Psoas muscle (tissue), 8 donors: ENCODE results near the gene ACACB. TPM values are rescaled to one million over a fixed set of nuclear protein-coding genes. Genes with fewer than 3 reads are reported as not detected.

Source experiments
- ATAC-seq, 4 donors: fragments of 200-7000 bp; cut with Tn5 transposase; one replicate each; pipeline ENCODE4 v1.9.1; 2020; ENCODE audit warnings: moderate library complexity in 3 of 4, mild to moderate bottlenecking in 2 of 4
- DNase-seq, 2 donors: peaks; one replicate each; pipeline ENCODE4 v3.0.0-alpha.2; 2020
- H3K27ac ChIP-seq: fragments of 200-600 bp; one replicate; pipeline ENCODE4 v1.8.0; 2022
- H3K27me3 ChIP-seq, 3 donors: fragments of 200-600 bp in 1 of 3; one replicate each; pipeline versions ENCODE4 v1.6.1 to v1.8.0; 2013 to 2022; ENCODE audit warnings: low read length in 2 of 3, mild to moderate bottlenecking in 2 of 3, moderate library complexity in 1 of 3; ENCODE audit not compliant: insufficient read depth in 3 of 3
- H3K36me3 ChIP-seq, 2 donors: fragments of 200-600 bp in 1 of 2; one replicate each; pipeline versions ENCODE4 v1.6.1 to v1.8.0; 2013 to 2022; ENCODE audit warnings: low read depth in 1 of 2, mild to moderate bottlenecking in 1 of 2, moderate library complexity in 1 of 2; ENCODE audit not compliant: insufficient read depth in 1 of 2
- H3K4me1 ChIP-seq: fragments of 200-600 bp; one replicate; pipeline ENCODE4 v1.8.0; 2022
- H3K4me3 ChIP-seq: fragments of 200-600 bp; one replicate; pipeline ENCODE4 v1.8.0; 2022; ENCODE audit warnings: mild to moderate bottlenecking
- H3K9me3 ChIP-seq: fragments of 200-600 bp; one replicate; pipeline ENCODE4 v1.8.0; 2022
- CTCF ChIP-seq: fragments of 200-600 bp; IDR thresholded peaks from one replicate; pipeline ENCODE4 v1.8.0; 2022; ENCODE audit warnings: antibody characterized with exemption
- WGBS, 3 donors: extraction: QIAGEN DNeasy Blood & Tissue Kit; methylation state at CpG; one replicate each; pipeline versions ENCODE4 v1.1.6 to v1.1.7; 2013; 5-methylcytosine and 5-hydroxymethylcytosine counted together
- intact Hi-C, 2 donors: fragments of 100-400 bp; cut with DNase I; formaldehyde crosslinking; loops; one replicate each; pipeline versions ENCODE4 v1.11.0 to v1.14.2; 2022
- polyA plus RNA-seq, 3 donors: library from polyadenylated mRNA; stranded (reverse); fragments of 200-250 nt; gene quantifications; one replicate each; pipeline ENCODE4 v1.2.3, GENCODE V29; 2013
- total RNA-seq, 4 donors: library from RNA; stranded (reverse); fragmentation: NEBNext Ultra II Directional in 2 of 4; extraction: Animal tissue kit (Norgen Biotek cat#: 25700) in 2 of 4; gene quantifications; one replicate each; pipeline versions ENCODE4 v1.2.1 to v1.2.4, GENCODE V29; 2021 to 2023
- donor health status: healthy with polysubstance abuse.
- donor health status: DM: no; HTN: no; CAD: no; lungs with moderate emphysema.
- donor health status: Bipolar disorder and iron deficiency.
- donor health status: healthy.
- donor health status: DM: yes; HTN: yes; CAD: no.
- donor health status: DM: no; HTN: no; CAD: no.
- donor health status: DM: no; HTN: no; CAD: no.
- donor health status: DM: yes; HTN: yes; CAD: no.

ACACB gene
- total and polyA plus RNA-seq, 7 donors: 27.0 to 503 (median 246) TPM

GRCh38 chr12:109197327-109197726 lies 80.9 kb downstream of the ACACB start:
- peaks cover 15 to 98% of the 10 kb centered on the region in 2 donors for H3K36me3 ChIP-seq
- no peak overlapping the region for H3K27ac ChIP-seq
- DNase-seq (peak in 1 of 2 donors; percentile 56), ATAC-seq (peak in 3 of 4 donors; percentile 25 to 38 (median 29))
- TF ChIP-seq CTCF: no peak
- H3K27me3 ChIP-seq: no peaks in the 10 kb centered on the region
- WGBS, 3 donors: 82 to 89% (median 87%) methylated on average over 10 of the region's 10 CpGs
- no peak overlapping the region for H3K4me3 ChIP-seq
- H3K4me1 ChIP-seq: peaks cover 8% of the 10 kb centered on the region
- H3K9me3 ChIP-seq: no peaks in the 10 kb centered on the region
- intact Hi-C loops: no loop called here

- DNase-seq: peak in 1 of 2 donors; percentile 42
- no peak for ATAC-seq
- peaks cover 21 to 98% of the 10 kb centered on the region in 2 donors for H3K36me3 ChIP-seq
- no peak for TF ChIP-seq CTCF
- intact Hi-C loops: no loop called here
- no peaks in the 10 kb centered on the region for H3K9me3 ChIP-seq
- H3K4me3 ChIP-seq: no peak overlapping the region
- 86 to 95% (median 95%) methylated on average over 11 of the region's 11 CpGs for WGBS, 3 donors
- no peaks in the 10 kb centered on the region for H3K27me3 ChIP-seq
- no peak overlapping the region for H3K27ac ChIP-seq
- H3K4me1 ChIP-seq: peaks cover 3% of the 10 kb centered on the region
Observed at GRCh38 chr12:109199324-109199723, 82.9 kb downstream of the ACACB start.

- DNase-seq: peak in 1 of 2 donors; percentile 34
- 84 to 95% (median 92%) methylated on average over 14 of the region's 14 CpGs for WGBS, 3 donors
- Histone ChIP-seq H3K27ac (no peak overlapping the region), H3K36me3 (peaks cover 23 to 98% of the 10 kb centered on the region in 2 donors), H3K9me3 (no peaks in the 10 kb centered on the region), H3K4me1 (peaks cover 11% of the 10 kb centered on the region), H3K27me3 (no peaks in the 10 kb centered on the region), H3K4me3 (no peak overlapping the region)
- TF ChIP-seq CTCF: no peak
- ATAC-seq: no peak
- intact Hi-C loops: no loop called here
Observed at GRCh38 chr12:109200825-109201495, 84.6 kb downstream of the ACACB start.

GRCh38 chr12:109201496-109201885 lies 85.1 kb downstream of the ACACB start:
- intact Hi-C loops: no loop called here
- Histone ChIP-seq H3K4me1 (peaks cover 11% of the 10 kb centered on the region), H3K9me3 (no peaks in the 10 kb centered on the region), H3K4me3 (no peak overlapping the region), H3K27ac (no peak overlapping the region), H3K27me3 (no peaks in the 10 kb centered on the region), H3K36me3 (peaks cover 23 to 98% of the 10 kb centered on the region in 2 donors)
- DNase-seq (peak in 1 of 2 donors; percentile 27), ATAC-seq (no peak)
- no peak for TF ChIP-seq CTCF
- 89 to 93% (median 91%) methylated on average over 17 of the region's 17 CpGs for WGBS, 3 donors

- no peaks in the 10 kb centered on the region for H3K27me3 ChIP-seq
- no peak overlapping the region for H3K27ac ChIP-seq
- DNase-seq: no peak
- peaks cover 19 to 98% of the 10 kb centered on the region in 2 donors for H3K36me3 ChIP-seq
- TF ChIP-seq CTCF: no peak
- H3K4me1 ChIP-seq: peaks cover 11% of the 10 kb centered on the region
- ATAC-seq: peak in 3 of 4 donors; percentile 18 to 42 (median 38)
- no peaks in the 10 kb centered on the region for H3K9me3 ChIP-seq
- no peak overlapping the region for H3K4me3 ChIP-seq
- intact Hi-C loops: no loop called here
- 88 to 96% (median 94%) methylated on average over 3 of the region's 3 CpGs for WGBS, 3 donors
Observed at GRCh38 chr12:109202770-109203169, 86.4 kb downstream of the ACACB start.
